Measurements from ENCODE around the gene KLHL35.

DNA sequence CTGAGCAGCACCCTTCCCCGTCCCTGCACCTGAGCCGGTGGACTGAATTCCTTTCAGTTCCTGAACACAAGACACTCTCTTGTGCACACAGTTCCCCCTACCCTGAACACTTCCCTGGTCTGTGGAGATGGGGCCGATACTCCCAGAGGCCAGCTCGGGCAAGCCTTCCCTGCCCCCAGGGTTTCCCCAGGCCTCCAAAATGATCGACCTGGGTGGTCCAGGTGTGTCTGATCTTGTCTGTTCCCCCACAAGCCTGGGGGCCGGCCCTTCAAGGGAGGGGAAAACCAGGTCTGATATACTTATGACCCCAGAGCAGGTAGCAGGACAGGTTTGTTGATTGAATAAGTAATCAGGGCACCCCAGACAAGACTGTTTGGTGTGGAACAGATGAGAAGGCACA is 40.7 kb upstream of the KLHL35 start:
- TF ChIP-seq, protein P1, sequence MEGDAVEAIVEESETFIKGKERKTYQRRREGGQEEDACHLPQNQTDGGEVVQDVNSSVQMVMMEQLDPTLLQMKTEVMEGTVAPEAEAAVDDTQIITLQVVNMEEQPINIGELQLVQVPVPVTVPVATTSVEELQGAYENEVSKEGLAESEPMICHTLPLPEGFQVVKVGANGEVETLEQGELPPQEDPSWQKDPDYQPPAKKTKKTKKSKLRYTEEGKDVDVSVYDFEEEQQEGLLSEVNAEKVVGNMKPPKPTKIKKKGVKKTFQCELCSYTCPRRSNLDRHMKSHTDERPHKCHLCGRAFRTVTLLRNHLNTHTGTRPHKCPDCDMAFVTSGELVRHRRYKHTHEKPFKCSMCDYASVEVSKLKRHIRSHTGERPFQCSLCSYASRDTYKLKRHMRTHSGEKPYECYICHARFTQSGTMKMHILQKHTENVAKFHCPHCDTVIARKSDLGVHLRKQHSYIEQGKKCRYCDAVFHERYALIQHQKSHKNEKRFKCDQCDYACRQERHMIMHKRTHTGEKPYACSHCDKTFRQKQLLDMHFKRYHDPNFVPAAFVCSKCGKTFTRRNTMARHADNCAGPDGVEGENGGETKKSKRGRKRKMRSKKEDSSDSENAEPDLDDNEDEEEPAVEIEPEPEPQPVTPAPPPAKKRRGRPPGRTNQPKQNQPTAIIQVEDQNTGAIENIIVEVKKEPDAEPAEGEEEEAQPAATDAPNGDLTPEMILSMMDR (IDR thresholded peaks at IDR 0.05): no peak
- no peak for TF ChIP-seq POLR2AphosphoS5 (IDR thresholded peaks at IDR 0.05)
- no peak for TF ChIP-seq EP300 (IDR thresholded peaks at IDR 0.05)
